Measurements from ENCODE around the gene NFU1. TPM values are rescaled to one million over a fixed set of nuclear protein-coding genes. Genes with fewer than 3 reads are reported as not detected.
"Not testable (repeated sequence)": the region's sequence is repeated elsewhere in the genome, so short reads cannot be mapped to it uniquely, and the experiment has no call there.

Gene NFU1
- polyA plus RNA-seq, 5 donors: 43.5 to 54.1 (median 49.5) TPM

DNA sequence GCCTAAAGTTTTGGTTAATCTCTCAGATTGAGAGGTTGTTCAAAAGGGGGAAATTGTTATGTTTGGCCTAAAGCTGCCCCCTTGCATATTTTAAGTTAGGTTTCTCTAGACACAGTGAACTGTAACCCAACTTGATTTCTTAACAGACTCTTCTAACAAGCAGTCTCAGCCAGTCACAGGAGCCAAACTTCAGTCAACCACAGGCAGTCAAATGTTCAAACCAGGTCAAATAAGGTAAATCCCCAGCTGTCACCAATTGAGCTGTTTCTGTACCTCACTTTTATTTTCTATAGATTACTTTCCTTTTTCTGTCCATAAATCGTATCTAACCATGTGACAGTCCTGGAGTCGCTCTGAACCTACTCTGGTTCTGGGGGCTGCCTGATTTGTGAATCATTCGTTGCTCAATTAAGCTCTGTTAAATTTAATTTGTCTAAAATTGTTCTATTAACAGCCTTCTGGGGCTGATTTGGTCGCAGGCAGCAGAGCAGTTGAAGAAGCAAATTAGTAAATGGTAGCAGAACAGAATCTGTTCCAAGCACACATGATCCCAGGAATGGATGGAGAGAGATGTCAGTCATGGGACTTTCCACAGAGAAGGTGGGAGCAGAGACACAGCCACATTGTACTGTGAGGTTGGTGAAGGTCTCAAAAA is 16.4 kb upstream of the NFU1 start:
- no peak for DNase-seq

- no peak for DNase-seq
Measured at GRCh38 chr2:69452687-69453086, 15.5 kb upstream of the NFU1 start.

- DNase-seq: no peak
Measured at GRCh38 chr2:69450735-69451416, 13.6 kb upstream of the NFU1 start.

GRCh38 chr2:69449906-69450305 is 12.7 kb upstream of the NFU1 start:
- no peak for DNase-seq

DNA sequence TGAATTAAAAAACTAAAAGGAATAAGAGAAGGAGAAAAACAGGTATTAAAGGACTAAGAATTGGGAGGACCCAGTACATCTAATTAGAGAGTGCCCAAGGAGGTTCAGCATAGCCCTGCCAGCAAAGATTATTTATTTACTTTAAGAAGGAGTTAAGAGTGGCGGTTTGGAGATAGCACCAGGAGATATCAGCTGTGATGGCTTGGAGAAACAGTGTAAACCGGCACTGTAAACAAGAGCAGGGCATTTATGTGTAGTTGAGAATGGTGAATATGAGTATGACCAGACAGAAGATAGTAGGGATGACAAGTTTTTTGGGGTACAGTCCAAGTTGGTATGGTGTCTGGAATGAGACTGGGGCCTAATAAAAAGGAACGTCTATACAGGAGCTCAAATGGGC is 6.4 kb upstream of the NFU1 start:
- DNase-seq: not testable (repeated sequence)

DNA sequence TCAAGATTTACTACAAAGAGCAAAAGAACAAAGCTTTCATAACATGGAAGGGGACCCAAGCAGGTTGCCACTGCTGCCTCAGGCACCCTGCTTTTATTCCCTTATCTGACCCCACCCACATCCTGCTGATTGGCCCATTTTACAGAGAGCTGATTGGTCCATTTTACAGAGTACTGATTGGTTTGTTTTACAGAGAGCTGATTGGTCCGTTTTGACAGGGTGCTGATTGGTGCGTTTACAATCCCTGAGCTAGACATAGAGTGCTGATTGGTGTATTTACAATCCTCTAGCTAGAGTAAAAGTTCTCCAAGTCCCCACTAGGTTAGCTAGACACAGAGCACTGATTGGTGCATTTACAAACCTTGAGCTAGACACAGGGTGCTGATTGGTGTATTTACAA is 2.3 kb upstream of the NFU1 start:
- DNase-seq: not testable (repeated sequence)

DNA sequence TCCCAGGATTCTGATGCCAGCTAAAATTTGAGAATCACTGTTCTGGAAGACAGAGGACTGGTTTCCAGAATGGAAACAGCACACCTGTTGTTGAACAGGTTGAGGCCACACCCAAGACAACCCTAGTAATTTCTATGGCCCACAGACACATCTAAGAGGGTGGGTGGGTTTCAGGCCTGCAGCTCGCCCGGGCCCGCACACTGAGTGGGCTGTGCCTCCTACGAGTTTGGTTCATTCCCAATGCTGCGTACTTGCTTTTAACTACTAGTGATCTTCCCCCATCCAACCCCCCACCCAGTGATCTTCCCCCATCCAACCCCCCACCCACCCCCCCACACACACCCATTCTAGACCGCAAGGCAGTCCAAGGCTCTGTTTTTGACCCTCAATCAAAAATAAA is 1.3 kb upstream of the NFU1 start:
- DNase-seq: no peak

DNA sequence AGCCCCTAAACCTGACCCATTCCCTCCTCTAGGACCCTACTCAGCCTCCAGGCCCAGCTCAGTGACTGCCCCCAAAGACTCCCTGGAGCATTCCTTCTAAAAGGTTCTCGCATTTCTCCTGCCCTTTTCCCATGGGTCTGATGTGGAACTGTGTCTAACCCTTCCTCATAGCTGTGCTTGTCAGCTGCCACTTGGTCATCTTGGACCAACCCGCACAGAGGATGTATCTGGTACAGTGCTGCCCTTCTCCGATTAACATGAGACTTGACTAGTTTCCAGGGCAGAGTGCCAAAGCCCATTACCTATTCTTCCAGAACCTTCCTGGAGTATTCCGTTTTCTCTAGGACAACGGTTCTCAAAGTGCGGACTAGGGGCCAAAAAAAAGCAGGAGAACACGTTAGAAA is 518 bp upstream of the NFU1 start:
- DNase-seq: no peak

- no peak for DNase-seq
Measured at GRCh38 chr2:69436596-69436937, 668 bp downstream of the NFU1 start.

- no peak for DNase-seq
Measured at GRCh38 chr2:69434753-69435152, 2.5 kb downstream of the NFU1 start.

- no peak for DNase-seq
Measured at GRCh38 chr2:69429491-69430183, 7.6 kb downstream of the NFU1 start.

DNA sequence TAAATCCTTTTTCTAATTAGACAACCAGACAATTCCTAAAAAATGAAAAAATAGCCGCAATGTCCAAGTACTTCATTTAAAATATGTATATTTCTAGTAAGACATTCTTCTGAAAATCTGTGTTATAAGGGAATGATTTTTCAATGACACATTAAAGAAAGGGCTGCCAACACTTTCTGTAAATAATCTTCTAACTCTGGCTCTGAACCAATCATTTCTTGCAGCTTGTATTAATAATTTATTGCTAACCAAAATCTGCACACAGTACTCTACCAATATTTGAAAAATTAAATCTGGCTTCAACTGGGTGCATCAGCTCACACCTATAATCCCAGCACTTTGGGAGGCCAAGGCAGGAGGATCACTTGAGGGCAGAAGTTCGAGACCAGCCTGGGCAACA is 8.3 kb downstream of the NFU1 start:
- no peak for DNase-seq

- DNase-seq: no peak
Measured at GRCh38 chr2:69424419-69424818, 12.8 kb downstream of the NFU1 start.

DNA sequence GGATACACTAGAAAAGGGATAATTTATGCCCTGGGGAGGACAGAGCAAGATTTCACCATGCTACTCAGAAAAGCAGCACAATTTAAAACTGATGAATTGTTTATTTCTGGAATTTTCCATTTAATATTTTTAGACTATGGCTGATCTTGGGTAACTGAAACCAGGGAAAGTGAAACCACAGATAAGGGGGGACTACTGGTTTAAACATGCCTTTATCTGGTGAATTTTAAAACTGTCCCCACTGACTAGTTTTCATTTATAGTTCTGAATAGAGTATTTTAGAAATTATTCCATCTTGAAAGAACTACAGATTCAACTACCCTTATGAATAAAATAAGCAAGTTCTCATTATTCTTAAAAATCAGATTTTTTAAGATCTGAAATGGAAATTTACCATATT is 15.0 kb downstream of the NFU1 start:
- no peak for DNase-seq

DNA sequence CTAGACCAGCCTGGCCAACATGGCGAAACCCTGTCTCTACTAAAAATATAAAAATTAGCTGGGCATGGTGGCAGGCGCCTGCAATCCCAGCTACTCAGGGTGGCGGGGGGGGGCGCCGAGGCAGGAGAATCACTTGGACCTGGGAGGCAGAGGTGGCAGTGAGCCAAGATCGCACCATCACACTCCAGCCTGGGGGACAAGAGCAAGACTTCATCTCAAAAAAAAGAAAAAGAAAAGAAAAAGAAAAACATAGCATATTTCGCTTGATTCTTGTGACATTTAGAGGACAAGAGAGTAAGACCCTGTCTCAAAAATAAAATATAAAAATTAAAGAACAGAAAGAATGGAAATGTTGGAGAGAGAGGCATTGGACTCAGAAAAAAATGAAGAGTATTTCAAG is 18.1 kb downstream of the NFU1 start:
- DNase-seq: not testable (repeated sequence)

GRCh38 chr2:69416147-69416546 is 21.1 kb downstream of the NFU1 start:
- DNase-seq: no peak

DNA sequence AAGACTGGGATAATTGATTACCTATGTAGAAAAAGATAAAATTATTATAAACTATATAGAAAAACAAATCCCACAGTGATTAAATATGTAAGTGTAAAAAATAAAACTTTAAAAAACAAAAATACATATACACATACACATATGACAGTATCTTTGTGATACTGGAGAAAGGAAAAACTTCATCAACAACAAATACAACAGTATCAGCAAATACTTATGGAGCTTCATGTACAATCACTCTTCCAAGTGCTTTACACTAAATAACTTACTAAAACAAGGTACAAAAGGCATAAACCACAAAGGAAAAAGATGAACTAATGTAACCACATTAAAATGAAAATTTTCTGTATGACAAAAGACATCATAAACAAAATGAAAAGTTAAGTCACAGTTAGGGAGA is 26.1 kb downstream of the NFU1 start:
- DNase-seq: no peak

GRCh38 chr2:69405306-69405705 is 31.9 kb downstream of the NFU1 start:
- DNase-seq: no peak

DNA sequence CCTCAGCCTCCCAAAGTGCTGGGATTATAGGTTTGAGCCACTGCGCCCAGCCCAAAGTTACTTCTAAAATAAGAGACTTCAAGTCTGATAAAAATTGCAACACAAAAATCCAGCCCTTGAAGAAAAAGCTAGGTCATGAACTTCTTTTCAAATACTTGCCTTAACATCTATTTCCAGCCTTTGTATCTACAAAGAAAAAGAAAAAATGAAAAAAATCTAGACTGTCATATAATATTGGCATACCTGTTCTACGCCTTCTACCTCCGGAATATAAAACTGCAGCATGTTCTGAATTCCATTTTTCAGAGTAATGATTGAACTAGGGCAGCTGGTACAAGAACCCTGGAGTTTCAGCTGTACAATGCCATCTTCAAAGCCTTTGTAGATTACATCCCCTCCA is 37.1 kb downstream of the NFU1 start:
- no peak for DNase-seq

- DNase-seq: no peak
Measured at GRCh38 chr2:69397234-69397633, 40.0 kb downstream of the NFU1 start.

GRCh38 chr2:69395866-69396265 is 41.4 kb downstream of the NFU1 start:
- no peak for DNase-seq

- no peak for DNase-seq
Measured at GRCh38 chr2:69393963-69394362, 43.3 kb downstream of the NFU1 start.

DNA sequence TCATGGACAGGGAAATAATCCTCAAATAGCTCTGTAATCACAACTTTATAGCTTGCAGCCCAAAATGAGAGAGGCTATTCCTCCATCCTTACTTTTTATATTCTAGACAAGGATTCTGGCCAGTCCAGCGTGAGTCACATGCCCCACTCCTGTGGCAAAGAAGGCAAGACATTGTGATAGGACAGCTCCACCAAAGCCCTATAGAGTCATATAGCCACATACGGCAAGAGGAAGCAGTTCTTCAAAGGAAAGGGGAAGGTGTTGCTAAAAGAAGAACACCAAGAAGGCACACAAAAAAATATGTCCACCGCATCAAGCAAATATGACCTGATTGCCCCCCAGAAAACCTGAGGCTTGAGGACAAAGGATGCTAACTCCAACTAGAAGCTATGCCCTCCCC is 46.8 kb downstream of the NFU1 start:
- no peak for DNase-seq
